Renal cortex interstitium (tissue), 11 donors: ENCODE results near the gene ATP11B. TPM values are rescaled to one million over a fixed set of nuclear protein-coding genes. Genes with fewer than 3 reads are reported as not detected.
A peak's percentile ranks its signal among the peaks of the same experiment; 100 is the strongest.
"Not testable (repeated sequence)": the region's sequence is repeated elsewhere in the genome, so short reads cannot be mapped to it uniquely, and the experiment has no call there.

Source experiments
- DNase-seq, 11 donors: peaks; one replicate each; pipeline ENCODE4 v3.0.0-alpha.2; 2013; ENCODE audit warnings: low read depth in 9 of 11, low spot score in 4 of 11; ENCODE audit errors: extremely low read depth in 1 of 11
- polyA plus RNA-seq, 3 donors: library from polyadenylated mRNA; unstranded; fragments of 120-200 nt; gene quantifications; one replicate each; pipeline ENCODE4 v1.2.1, GENCODE V29; 2013; ENCODE audit not compliant: insufficient read length in 3 of 3

ATP11B gene
- polyA plus RNA-seq, 3 donors: 56.9 to 63.8 (median 60.2) TPM

DNA sequence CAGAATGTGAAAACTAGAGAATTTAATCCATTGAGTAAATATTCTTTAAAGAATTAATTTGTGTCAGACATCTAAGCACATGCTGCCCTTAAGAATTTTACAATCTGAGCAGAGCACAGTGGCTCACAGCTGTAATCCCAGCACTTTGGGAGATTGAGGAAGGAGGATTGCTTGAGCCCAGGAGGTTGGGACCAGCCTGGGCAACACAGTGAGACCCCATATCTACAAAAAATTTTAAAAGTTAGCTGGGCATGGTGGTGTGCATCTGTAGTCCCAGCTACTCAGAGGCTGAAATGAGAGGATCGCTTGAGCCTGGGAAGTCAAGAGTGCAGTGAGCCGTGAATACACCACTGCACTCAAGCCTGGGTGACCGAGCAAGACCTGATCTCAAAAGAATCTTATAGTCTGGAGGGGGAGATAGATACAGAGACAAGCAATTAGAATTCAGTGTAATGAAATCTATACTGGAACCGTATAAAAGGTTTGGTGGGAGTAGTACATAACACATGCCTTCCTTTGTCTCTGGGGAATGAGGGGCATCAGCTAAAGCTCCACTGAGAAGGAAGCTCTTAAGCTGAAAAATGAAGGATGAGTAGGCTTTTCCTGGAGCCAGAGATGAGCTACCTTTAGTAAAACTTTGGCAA is 21.2 kb downstream of the ATP11B start:
- peak in 1 of 11 donors; percentile 20 for DNase-seq

DNA sequence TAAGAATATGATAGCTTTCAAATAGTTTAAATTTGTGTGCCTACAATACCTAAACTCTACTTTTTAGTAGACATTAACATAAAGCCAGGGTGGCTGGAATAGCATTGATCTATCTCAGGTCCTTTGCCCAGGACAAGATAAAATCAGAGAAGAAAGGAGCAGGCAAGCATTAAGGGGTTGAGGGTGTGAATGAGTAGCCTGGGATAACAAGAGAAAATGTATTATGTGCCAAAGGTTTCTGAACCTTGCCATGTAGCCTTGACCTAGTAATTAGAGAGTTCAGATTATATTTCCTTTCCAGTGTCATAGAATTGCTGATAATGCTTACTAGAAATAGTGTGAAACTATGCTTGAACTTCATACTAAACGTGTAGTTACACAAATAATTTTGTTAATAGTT is 22.9 kb downstream of the ATP11B start:
- no peak for DNase-seq

DNA sequence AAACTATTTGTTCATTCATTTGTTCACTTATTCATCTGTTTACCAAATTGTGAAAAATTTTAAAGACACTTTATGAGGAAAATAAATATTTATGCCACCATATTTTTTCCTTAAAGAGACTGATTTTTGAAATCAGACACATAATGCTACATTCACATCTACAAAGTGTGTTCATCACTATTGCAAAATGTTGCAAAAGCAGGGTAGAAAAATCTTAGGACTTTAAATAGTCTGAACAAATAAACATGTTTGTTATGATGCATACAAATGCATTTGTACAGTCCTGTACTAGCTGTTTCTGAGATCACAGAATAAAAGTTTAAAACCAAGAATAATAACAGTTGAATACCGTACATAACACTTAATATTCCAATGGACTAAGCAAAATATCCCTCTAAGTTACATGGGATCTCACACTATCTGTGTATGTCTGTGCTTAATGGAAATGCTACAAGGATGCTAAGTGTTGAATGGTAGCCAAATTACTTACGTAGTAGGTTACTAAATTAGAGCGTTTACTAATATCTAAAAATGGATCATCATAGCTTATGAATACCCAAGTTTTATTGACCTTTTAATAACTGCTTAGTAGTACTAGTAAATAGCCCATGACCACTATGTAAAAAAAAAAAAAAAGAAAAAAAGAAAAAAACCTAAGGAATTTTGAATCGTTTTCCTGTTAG is 25.1 kb downstream of the ATP11B start:
- no peak for DNase-seq

DNA sequence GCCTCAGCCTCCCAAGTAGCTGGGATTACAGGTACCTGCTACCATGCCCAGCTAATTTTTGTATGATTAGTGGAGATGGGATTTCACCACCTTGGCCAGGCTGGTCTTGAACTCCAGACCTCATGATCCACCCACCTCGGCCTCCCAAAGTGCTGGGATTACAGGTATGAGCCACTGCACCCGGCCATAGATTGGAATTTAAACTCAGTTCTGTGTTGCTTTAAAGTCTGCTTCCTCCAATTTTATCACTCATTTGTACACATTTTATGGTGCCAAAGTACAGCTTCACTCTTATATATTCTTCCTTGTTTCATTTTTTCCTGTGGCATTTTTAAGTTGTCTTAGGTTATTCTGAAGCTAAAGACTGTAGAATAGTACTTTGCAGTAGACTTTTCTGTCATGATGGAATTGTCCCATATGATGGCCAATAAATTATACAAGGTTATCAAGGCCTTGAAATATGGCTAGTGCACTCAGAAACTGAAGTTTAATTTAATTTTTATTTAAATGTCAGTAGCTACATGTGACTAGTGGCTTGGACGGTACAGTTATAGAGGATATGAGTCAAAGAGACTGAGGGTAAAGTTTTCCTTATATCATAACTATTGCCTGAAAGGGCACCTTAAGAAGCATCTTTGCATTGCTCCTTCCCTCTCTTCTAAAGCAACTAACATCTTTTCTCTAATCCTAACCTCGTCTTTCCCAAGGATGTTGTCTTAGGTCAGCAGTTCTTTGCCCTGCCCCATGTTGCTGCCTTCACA is 28.1 kb downstream of the ATP11B start:
- no peak for DNase-seq

DNA sequence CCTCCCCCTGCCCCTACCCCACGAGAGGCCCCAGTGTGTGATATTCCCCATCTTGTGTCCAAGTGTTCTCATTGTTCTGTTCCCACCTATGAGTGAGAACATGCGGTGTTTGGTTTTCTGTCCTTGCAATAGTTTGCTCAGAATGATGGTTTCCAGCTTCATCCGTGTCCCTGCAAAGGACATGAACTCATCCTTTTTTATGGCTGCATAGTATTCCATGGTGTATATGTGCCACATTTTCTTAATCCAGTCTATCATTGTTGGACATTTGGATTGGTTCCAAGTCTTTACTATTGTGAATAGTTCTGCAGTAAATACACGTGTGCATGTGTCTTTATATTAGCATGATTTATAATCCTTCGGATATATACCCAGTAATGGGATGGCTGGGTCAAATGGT is 29.0 kb downstream of the ATP11B start:
- not testable (repeated sequence) for DNase-seq

DNA sequence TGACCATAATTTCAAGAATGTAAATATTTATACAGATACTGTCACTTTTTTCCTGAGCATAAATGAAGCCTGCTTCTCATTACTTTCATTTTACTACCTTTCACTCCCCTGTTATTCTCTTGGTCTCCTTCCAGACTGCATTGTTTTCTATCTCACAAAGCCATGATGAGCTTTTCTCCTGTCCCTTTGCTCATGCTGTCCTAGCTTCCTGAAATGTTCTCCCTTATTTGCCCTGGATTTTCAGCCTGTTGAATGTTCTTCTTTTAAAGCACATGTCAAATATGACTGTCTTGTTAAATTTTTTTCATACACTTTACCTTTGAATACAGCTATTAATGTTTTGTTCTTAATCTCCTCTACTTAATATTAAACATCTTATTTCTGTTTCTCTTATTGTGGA is 31.7 kb downstream of the ATP11B start:
- DNase-seq: no peak

DNA sequence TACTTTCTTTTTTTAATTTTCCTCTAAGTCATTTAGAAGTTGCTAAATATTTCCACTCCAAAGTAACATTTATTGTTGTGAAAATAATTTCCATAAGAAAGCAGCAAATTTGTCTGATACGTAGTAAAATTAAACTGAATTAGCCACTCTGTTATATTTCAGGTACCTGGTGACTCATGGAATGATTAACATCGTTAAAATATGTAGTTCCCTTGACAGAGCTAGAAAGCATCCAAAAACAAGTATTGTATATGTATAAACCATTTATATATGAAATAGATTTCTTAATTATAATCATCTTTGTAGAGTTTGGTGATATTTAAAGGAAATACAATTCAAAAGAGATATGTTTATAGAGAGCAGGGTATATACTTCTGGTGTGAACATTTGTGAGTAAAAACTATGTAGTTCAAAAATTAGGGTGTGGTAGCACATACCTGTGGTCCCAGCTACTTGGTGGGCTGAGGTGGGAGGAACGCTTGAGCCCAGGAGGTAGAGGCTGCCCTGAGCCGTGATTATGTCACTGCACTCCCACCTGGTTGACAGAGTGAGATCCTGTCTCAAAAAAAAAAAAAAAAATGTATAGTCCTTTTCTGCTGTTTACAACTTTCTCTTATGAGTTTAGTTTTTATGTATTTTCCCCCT is 36.6 kb downstream of the ATP11B start:
- DNase-seq: no peak

DNA sequence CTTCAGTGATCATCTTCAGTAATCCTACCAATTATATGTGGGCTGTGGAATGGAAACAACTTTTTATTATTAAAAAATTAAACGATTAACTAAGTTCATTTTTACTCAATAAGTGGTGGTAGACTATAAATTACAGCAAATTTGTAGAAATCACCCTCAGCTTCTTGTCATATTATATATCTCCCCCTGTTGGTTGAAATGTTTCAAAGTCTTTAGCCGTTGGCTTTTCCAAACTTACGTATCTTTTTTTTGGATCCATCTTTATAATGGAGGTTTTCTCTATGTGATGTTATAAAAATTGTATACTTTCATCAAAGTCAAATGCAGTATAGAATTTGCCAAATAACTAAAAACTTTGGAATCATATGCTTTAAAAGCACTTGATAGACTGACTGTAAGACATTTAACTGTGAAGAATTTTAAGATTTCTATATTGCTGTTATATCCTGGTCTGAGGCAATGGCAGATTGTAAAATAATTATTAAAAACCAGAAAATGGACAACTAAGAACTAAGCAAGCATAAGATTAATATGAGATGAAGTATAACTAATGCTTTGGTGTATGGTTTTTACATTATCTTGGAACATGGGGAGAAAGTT is 44.7 kb downstream of the ATP11B start:
- peak in 1 of 11 donors; percentile 14 for DNase-seq

DNA sequence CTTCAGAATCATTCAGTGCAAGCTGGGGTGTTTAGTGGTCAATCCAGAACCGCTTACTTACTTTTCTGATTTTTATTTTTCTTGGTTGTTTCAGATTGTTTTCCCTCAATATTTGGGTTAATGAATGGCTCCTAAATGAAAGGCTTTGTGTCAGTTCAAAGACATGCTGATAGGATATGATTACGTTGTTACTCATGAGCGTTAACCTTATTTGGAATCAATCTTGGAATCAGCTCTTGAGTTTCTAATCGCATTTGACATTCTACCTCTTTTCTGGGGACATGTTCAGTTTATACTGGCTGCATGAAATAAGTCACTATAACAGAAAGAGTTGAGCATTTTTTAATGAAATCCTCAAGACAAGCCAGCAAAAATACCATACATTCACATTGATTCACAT is 50.2 kb downstream of the ATP11B start:
- no peak for DNase-seq

DNA sequence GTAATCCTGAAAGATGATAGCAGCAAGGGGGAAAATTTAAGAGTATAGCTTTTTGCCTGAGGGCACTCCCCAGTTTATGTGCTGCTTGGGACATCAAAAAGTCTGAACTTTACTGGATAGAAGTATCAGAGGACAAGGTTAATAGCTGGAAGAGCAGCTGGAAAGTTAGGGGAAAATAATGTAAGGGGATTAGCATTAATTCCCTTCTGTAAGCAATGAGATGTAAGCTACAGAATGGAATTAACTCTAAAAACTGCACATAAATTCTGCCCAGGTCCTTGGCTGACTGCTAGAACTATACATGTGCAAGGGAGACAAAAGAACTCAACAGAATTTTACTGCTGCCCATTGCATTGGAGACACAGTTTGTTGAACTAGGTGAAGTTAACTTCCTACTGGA is 55.6 kb downstream of the ATP11B start:
- DNase-seq: no peak

DNA sequence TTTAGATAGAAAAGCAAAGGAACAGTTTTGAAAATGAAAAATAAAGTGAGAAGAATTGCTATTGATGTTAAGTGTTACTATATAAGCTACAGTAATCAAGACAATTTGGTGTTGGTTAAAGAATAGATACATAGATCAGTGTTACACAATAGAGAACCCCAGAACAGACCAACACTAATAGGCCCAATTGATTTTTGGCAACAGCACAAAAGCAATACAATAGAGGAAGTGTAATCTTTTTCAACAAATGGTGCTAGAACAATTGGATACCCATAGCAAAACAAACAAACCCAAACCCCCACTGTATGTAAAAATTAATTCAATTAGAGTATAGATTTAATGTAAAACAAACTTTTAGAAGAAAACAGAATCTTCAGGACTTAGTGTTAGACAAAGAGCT is 61.8 kb downstream of the ATP11B start:
- DNase-seq: no peak

DNA sequence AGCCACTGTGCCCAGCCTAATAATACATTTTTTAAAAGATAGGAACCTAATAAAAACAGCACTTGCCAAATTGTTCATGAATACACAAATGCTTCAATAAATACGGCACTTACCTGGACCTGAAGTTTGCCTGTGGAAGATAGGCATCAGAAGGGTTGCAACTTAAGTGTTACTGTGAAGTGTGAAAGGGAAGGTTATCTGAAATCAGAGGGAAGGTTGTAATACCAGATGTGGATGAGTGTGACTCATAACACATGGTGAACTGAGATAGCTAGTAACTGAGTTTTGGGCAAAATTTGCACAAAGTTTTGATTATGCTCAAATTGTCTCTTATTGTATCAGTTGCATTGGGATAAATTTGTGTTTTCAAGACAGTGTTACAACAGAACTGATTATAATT is 68.0 kb downstream of the ATP11B start:
- no peak for DNase-seq

DNA sequence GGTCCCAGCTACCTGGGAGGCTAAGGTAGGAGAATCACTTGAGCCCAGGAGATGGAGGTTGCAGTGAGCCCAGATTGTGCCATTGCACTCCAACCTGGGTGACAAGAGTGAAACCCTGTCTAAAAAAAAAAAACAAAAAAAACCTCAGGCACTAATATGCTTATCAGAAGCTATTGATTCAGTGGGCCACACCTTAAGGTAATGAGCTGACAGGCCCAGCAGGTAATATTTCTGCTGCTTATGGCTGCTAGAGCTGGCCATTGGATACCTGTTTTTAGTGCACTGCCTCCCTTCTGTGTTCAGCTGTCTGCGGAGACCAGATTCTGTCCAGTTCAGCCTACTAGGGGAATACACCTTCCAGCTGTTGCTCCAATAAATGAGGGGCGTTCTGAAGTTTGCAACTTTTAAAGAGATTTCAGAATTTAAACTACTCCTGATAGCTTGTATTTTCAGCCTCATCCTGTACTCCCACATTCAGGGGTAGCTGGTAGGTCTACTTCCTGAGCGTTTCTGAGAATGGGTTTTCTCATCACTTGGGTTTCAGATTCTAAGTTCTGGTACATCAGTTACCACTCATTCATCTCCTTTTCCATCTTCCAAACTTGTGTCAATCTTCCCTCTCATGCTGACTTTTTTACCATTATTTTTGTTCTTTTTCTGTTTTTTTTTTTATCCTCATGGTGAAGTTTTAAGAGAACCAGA is 69.0 kb downstream of the ATP11B start:
- DNase-seq: no peak

DNA sequence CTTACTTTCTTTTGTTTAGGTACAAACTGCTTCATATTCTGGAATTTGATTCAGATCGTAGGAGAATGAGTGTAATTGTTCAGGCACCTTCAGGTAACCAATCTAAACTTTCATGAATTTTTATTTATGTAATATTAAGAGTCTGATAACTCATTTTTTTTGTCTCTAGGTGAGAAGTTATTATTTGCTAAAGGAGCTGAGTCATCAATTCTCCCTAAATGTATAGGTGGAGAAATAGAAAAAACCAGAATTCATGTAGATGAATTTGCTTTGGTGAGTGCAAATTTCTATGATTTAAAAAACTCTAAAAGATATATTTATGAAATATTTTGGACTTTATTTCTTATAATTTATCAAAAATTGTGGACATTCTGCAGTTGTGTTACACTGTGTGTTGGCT is 75.8 kb downstream of the ATP11B start:
- no peak for DNase-seq

DNA sequence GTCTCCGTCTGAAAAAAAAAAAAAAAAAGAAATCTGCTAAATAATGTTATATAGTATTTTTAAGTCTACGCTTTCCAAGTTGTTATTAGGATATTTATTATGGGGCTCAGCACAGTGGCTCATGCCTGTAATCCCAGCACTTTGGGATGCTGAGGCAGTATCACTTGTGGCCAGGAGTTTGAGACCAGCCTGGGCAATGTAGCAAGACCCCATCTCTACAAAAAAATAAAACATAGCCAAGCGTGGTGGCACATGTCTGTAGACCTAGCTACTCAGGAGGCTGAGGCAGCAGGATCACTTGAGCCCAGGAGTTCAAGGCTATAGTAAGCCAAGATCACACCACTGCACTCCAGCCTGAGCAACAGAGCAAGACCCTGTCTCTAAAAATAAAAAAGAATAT is 77.6 kb downstream of the ATP11B start:
- not testable (repeated sequence) for DNase-seq

DNA sequence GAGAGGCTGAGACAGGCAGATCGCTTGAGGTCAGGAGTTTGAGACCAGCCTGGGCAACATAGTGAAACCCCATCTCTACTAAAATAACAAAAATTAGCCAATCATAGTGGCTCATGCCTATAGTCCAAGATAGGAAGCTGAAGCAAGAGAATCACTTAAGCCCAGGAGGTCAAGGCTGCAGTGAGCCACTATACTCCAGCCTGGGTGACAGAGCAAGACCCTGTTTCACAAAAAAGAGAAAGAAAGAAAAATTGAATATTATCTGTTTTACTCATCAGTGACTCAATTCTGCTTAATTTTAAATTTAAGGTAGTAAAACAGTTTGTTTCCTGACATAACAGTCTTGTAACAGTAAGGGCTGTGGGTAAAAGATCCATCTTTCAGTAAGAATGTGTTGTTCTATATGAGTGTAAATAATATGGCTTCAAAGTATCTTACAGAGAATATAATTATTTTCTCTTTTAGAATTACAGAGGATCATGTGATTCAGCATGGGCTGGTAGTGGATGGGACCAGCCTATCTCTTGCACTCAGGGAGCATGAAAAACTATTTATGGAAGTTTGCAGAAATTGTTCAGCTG is 85.8 kb downstream of the ATP11B start:
- DNase-seq: no peak

DNA sequence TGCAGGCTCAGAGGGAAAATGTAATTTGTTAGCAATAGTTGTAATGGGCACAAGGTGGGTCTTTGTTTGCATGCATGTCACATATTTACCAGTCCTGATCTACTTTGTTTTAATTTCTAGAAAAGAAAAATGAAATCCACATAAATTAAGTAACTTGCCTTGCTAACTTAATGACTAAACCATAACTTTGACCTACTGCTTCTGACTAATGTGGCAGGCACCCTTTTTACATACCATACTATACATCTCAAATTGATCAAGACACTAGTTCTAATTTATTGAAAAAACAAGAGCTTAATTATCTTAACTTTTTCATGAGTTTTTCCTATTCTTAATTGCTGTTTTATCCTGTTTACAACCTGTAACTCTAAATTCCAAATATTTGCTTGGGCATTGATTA is 93.2 kb downstream of the ATP11B start:
- no peak for DNase-seq

DNA sequence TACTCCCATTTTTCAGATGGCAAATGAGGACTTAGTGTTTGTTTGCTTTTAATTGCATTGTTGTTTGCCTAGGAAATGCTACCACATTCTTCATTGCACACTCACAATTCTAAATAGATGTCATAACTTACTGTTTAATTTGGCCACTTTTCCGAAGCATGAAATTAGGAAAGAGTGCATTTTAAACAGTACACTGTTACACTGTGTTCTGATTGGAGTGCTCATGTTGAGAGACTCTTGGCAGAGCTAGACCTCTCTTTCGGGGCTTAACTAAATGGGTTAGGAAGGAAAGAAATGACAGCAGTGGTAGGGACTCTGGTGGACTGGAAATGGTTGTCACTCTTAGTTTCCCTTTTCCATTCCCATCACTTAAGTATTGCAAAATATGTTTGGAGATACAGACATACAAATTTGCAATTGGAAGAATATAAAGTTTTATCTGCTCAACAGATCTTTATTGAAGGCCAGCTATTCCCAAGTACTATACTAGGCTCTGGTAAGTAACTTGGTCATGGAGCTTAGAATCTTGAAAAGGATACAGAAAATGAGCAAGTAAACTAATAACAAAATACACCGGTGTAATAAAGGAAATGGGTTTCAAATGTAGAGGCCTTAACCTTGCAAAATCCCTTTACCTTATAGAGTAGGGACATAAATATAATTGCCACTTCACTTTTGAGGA is 96.8 kb downstream of the ATP11B start:
- DNase-seq: no peak
